ENCODE measurements around the gene SLC51A. TPM values are rescaled to one million over a fixed set of nuclear protein-coding genes. Genes with fewer than 3 reads are reported as not detected.

Gene SLC51A
- total and polyA plus RNA-seq, 4 donors, result 0.33 to 15.4 (median 4.6) TPM

DNA sequence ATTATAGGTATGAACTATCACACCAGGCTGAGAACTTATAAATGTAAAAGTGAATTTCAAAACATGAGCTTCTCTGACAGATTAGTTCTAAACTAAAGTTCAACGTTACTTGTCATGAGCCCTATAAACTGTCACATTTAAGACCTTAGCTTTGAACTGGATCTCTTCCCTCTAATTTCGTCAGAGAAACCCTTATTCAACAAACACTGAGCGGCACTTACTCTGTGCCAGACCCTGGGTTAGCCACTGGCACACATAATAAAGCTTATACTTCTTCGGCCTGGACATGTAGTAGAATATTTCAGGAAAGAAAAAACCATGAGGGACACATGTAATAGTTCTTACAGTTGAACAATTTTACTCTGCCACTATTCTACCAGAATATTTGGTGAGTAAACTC, 65.6 kb downstream of the SLC51A start:
- no peaks in the 10 kb centered on the region for H3K27me3 ChIP-seq (ENCODE audit: control insufficient read depth, insufficient read depth, low read length)
- DNase-seq (ENCODE audit: low read depth in 4 of 6, low spot score in 6 of 6), result no peak
- no peak overlapping the region for H3K27ac ChIP-seq (ENCODE audit: low read depth, low read length)
- H3K4me1 ChIP-seq (ENCODE audit: control insufficient read depth, insufficient read depth, low read length), result peaks cover 11% of the 10 kb centered on the region
- no peaks in the 10 kb centered on the region for H3K36me3 ChIP-seq (ENCODE audit: control insufficient read depth, insufficient read depth, low read length)
- H3K9me3 ChIP-seq (ENCODE audit: control insufficient read depth, insufficient read depth, low read length), result no peaks in the 10 kb centered on the region
- H3K4me3 ChIP-seq (ENCODE audit: low read depth, low read length), result no peak overlapping the region
- WGBS (ENCODE audit: insufficient coverage), result 88% methylated on average over 1 of the region's 4 CpGs

Small RNAs within 50 kb of the gene (small RNA-seq; reads per million reads assigned to genes)
- not detected for gene RF00019 (ENCODE audit: low replicate concordance)

Other genes starting within 250 kb of the SLC51A start
- 100 to 1,000 TPM in 1 of 2 donors, 10 to 100 TPM in 1; 91.4 to 159 TPM for gene TFRC, start 134.4 kb upstream of the SLC51A start, total RNA-seq
- gene TFRC, start 134.4 kb upstream of the SLC51A start, polyA plus RNA-seq (ENCODE audit: insufficient read length in 2 of 2), result 10 to 100 TPM; 60.8 to 75.3 TPM
- under 1 TPM; 0.30 to 0.77 TPM for gene ZDHHC19, start 5.1 kb upstream of the SLC51A start, total RNA-seq
- 1 to 10 TPM; 1.2 to 2.5 TPM for gene ZDHHC19, start 5.1 kb upstream of the SLC51A start, polyA plus RNA-seq (ENCODE audit: insufficient read length in 2 of 2)
- gene PCYT1A, start 71.2 kb downstream of the SLC51A start, total RNA-seq, result 10 to 100 TPM; 38.1 to 41.7 TPM
- 10 to 100 TPM; 30.4 to 39.5 TPM for gene PCYT1A, start 71.2 kb downstream of the SLC51A start, polyA plus RNA-seq (ENCODE audit: insufficient read length in 2 of 2)
- 10 to 100 TPM in 1 of 2 donors, 1 to 10 TPM in 1; 7.9 to 35.2 TPM for gene DYNLT2B, start 101.7 kb downstream of the SLC51A start, total RNA-seq
- 10 to 100 TPM; 65.5 to 76.7 TPM for gene DYNLT2B, start 101.7 kb downstream of the SLC51A start, polyA plus RNA-seq (ENCODE audit: insufficient read length in 2 of 2)
- gene TM4SF19, start 121.9 kb downstream of the SLC51A start, total RNA-seq, result not detected
- gene TM4SF19, start 121.9 kb downstream of the SLC51A start, polyA plus RNA-seq (ENCODE audit: insufficient read length in 2 of 2), result under 1 TPM in 1 of 2 donors, not detected in 1; 0.57 TPM
- 10 to 100 TPM; 25.0 to 43.4 TPM for gene UBXN7, start 215.9 kb downstream of the SLC51A start, total RNA-seq
- 10 to 100 TPM; 21.8 to 28.2 TPM for gene UBXN7, start 215.9 kb downstream of the SLC51A start, polyA plus RNA-seq (ENCODE audit: insufficient read length in 2 of 2)

Data from spinal cord (tissue), 10 donors.